Measurements from ENCODE around the gene WDR72.

Gene WDR72

GRCh38 chr15:53589520-53590057 lies 169.9 kb downstream of the WDR72 start:
- H3K27me3 Mint-ChIP-seq = no peaks in the 10 kb centered on the region
- H3K27ac Mint-ChIP-seq = no peak overlapping the region
- H3K4me1 Mint-ChIP-seq (ENCODE audit: low read depth) = no peaks in the 10 kb centered on the region
- H3K9me3 Mint-ChIP-seq = no peaks in the 10 kb centered on the region
- H3K36me3 Mint-ChIP-seq (ENCODE audit: low read depth) = no peaks in the 10 kb centered on the region
- H3K4me3 Mint-ChIP-seq = no peak overlapping the region
- DNase-seq = no peak

DNA sequence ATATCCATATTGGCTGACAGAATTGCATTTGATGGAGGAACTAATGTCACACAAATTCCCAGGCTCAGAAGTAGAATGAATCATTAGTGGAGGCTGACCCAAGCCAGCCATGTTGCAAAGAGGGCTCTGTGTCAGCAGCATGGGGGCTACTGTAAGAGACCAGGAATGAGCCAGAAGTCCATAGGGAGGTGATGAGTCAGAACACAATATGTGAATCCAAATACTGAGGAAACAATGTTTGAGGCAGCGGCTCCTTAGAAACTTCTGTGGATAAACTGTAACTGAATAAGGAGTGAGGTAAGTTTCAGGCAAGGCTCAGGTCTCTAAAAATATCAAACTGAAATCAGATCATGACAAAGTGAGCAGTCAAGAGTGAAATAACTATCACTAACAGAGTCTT lies 170.7 kb downstream of the WDR72 start:
- no peaks in the 10 kb centered on the region for H3K9me3 Mint-ChIP-seq
- H3K36me3 Mint-ChIP-seq (ENCODE audit: low read depth) = no peaks in the 10 kb centered on the region
- no peak overlapping the region for H3K27ac Mint-ChIP-seq
- H3K27me3 Mint-ChIP-seq = no peaks in the 10 kb centered on the region
- no peak overlapping the region for H3K4me3 Mint-ChIP-seq
- DNase-seq = no peak
- no peaks in the 10 kb centered on the region for H3K4me1 Mint-ChIP-seq (ENCODE audit: low read depth)

- no peaks in the 10 kb centered on the region for H3K27me3 Mint-ChIP-seq
- no peaks in the 10 kb centered on the region for H3K4me1 Mint-ChIP-seq (ENCODE audit: low read depth)
- no peak overlapping the region for H3K27ac Mint-ChIP-seq
- H3K4me3 Mint-ChIP-seq = no peak overlapping the region
- no peak for DNase-seq
- no peaks in the 10 kb centered on the region for H3K9me3 Mint-ChIP-seq
- no peaks in the 10 kb centered on the region for H3K36me3 Mint-ChIP-seq (ENCODE audit: low read depth)
These were observed 172.7 kb downstream of the WDR72 start for GRCh38 chr15:53586799-53587198.

- DNase-seq = no peak
- H3K27ac Mint-ChIP-seq = no peak overlapping the region
- H3K36me3 Mint-ChIP-seq (ENCODE audit: low read depth) = no peaks in the 10 kb centered on the region
- no peaks in the 10 kb centered on the region for H3K4me1 Mint-ChIP-seq (ENCODE audit: low read depth)
- H3K9me3 Mint-ChIP-seq = no peaks in the 10 kb centered on the region
- H3K4me3 Mint-ChIP-seq = no peak overlapping the region
- no peaks in the 10 kb centered on the region for H3K27me3 Mint-ChIP-seq
These were observed 177.9 kb downstream of the WDR72 start for GRCh38 chr15:53581513-53581912.

- Mint-ChIP-seq H3K9me3 (no peaks in the 10 kb centered on the region), H3K4me1 (ENCODE audit: low read depth) (no peaks in the 10 kb centered on the region), H3K27me3 (no peaks in the 10 kb centered on the region), H3K36me3 (ENCODE audit: low read depth) (no peaks in the 10 kb centered on the region), H3K27ac (no peak overlapping the region), H3K4me3 (no peak overlapping the region)
- DNase-seq = no peak
These were observed 179.1 kb downstream of the WDR72 start for GRCh38 chr15:53580366-53580765.

DNA sequence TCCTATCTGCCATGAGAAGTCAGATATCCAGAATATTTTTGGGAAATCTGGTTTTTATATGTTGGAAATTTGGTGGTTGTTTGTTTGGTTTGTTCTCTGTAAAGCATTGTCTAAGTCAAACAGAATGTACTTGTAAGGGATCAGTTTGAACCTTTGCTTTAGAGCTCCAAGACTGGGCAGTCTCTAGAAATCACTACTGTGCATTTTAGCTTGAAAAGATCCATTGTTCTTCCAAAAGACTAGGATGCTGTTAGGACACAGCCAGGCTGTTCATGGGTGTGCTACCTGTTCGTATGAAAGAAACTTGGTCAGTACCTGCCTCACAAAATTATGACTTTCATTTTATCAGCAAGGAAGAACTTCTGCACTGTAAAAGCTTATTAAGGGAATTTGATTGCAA lies 182.6 kb downstream of the WDR72 start:
- Mint-ChIP-seq H3K4me3 (no peak overlapping the region), H3K36me3 (ENCODE audit: low read depth) (no peaks in the 10 kb centered on the region), H3K27me3 (no peaks in the 10 kb centered on the region), H3K9me3 (no peaks in the 10 kb centered on the region), H3K27ac (no peak overlapping the region), H3K4me1 (ENCODE audit: low read depth) (no peaks in the 10 kb centered on the region)
- DNase-seq = no peak

DNA sequence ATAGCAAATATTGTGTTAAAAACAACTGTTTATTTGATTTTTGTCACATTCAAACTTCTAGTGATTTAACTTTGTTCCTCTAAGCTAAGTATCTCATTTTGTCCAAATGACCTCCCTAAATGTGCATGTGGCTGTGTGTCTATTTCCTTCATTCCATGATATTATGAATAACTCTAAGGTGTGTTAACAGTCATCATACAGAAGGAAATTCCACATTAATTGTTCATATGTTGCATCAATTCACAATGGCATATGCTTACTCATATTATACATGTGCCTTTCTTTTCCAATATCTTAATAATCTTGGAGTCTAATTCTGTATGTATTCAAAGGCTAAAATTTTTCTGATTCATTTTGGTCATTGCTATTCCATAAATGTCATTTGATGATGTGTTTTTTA lies 186.4 kb downstream of the WDR72 start:
- Mint-ChIP-seq H3K4me3 (no peak overlapping the region), H3K9me3 (peaks cover 2% of the 10 kb centered on the region), H3K27ac (no peak overlapping the region), H3K27me3 (no peaks in the 10 kb centered on the region), H3K4me1 (ENCODE audit: low read depth) (no peaks in the 10 kb centered on the region), H3K36me3 (ENCODE audit: low read depth) (no peaks in the 10 kb centered on the region)
- no peak for DNase-seq

DNA sequence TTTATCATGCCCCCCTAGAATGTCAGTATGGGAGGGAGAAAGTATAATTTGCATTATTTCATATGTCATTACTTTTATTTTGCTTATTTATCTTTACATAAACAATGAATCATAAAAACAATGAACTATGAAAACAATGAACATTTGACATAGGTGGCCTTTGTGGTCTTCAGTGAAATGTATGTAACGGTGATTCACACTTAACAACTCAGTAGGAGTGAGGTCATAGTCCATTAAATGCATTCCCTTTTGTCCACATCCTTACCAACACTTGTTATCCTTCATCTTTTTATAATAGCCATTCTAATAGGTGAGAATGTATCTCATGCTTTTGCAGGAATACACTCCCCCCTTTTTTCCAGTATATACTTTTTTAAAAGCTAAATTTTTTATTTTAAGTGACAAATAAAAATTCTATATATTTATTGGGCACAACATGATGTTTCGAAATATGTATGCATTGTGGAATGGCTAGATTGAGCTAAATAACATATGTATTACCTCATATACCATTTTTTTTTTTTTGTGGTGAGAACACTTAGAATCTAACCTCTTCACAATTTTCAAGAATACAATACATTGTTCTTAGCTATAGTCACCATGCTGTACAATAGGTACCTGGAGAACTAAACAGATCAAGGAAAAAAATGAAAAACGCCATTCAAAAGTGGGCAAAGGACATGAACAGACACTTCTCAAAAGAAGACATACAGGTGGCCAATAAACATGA lies 189.5 kb downstream of the WDR72 start:
- Mint-ChIP-seq H3K27ac (no peak overlapping the region), H3K4me3 (no peak overlapping the region), H3K4me1 (ENCODE audit: low read depth) (no peaks in the 10 kb centered on the region), H3K27me3 (peaks cover 4% of the 10 kb centered on the region), H3K9me3 (peaks cover 2% of the 10 kb centered on the region), H3K36me3 (ENCODE audit: low read depth) (no peaks in the 10 kb centered on the region)
- DNase-seq = no peak

GRCh38 chr15:53566912-53567311 lies 192.6 kb downstream of the WDR72 start:
- no peaks in the 10 kb centered on the region for H3K4me1 Mint-ChIP-seq (ENCODE audit: low read depth)

DNA sequence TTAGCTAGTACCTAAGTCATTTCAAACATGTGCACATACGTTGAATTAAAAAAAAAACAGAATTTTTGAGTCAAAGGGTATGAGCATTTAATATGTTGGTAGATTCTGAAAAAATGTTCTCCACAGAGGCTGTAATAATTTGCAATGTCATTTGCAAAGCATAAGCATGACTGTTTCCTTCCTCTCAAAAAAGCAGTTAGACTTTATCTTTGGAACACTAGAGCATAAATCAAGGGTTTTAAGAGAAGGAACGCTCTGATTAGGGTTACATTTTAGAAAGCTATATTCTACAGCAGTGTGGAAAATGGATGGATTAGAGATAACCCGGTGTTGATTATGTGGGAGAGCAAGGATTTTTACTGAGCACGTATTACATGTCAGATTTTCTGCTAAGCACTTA lies 193.7 kb downstream of the WDR72 start:
- Mint-ChIP-seq H3K9me3 (peaks cover under 1% of the 10 kb centered on the region), H3K27ac (no peak overlapping the region), H3K4me3 (no peak overlapping the region), H3K27me3 (peaks cover 4% of the 10 kb centered on the region), H3K36me3 (ENCODE audit: low read depth) (no peaks in the 10 kb centered on the region), H3K4me1 (ENCODE audit: low read depth) (no peaks in the 10 kb centered on the region)
- no peak for DNase-seq

More at GRCh38 chr15:53566912-53567311, 192.6 kb downstream of the WDR72 start:
- Mint-ChIP-seq H3K4me3 (no peak overlapping the region), H3K27ac (no peak overlapping the region), H3K9me3 (peaks cover 2% of the 10 kb centered on the region), H3K27me3 (peaks cover 4% of the 10 kb centered on the region), H3K36me3 (ENCODE audit: low read depth) (no peaks in the 10 kb centered on the region)
- no peak for DNase-seq

DNA sequence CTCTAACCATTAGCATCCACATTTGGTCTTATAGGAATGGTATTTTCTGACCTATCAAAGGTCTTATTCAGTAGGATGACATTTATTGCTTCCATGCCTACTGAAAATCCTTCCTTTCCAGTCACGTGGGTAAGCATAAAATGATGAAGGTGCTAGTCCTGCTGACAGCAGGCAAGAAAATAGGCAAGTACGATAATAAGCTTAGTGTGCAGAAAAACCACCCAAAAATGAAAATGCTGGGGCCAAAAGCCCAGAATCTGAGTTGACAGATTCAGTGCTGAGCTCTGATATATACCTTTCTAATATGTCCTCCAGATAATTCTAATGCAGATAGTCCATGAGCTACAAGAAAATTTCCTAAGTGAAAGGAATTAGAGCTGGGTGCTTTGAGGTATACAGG lies 194.8 kb downstream of the WDR72 start:
- no peaks in the 10 kb centered on the region for H3K9me3 Mint-ChIP-seq
- H3K36me3 Mint-ChIP-seq (ENCODE audit: low read depth) = no peaks in the 10 kb centered on the region
- H3K27me3 Mint-ChIP-seq = peaks cover 4% of the 10 kb centered on the region
- no peak for DNase-seq
- no peaks in the 10 kb centered on the region for H3K4me1 Mint-ChIP-seq (ENCODE audit: low read depth)
- no peak overlapping the region for H3K27ac Mint-ChIP-seq
- H3K4me3 Mint-ChIP-seq = no peak overlapping the region

DNA sequence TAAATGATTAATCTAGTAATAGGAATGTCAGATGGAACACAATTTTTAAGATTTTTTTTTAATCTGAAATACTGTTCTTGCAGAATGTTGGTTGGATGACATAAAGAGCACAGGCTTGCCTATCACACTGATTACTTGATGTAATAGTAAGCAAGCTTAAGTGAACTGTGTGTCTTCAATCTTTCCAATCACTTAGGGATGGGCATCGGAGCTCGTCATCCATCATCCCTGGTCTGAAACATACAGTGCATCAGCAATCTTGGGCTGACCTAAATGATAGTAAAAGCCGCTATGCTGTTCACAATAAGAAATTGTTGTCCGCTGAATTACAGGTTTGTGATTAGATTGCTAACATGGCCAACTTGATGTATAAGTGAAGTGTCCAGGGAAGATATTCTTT lies 195.8 kb downstream of the WDR72 start:
- H3K4me3 Mint-ChIP-seq = no peak overlapping the region
- no peaks in the 10 kb centered on the region for H3K4me1 Mint-ChIP-seq (ENCODE audit: low read depth)
- no peak overlapping the region for H3K27ac Mint-ChIP-seq
- no peak for DNase-seq
- peaks cover 4% of the 10 kb centered on the region for H3K27me3 Mint-ChIP-seq
- H3K9me3 Mint-ChIP-seq = no peaks in the 10 kb centered on the region
- H3K36me3 Mint-ChIP-seq (ENCODE audit: low read depth) = no peaks in the 10 kb centered on the region

DNA sequence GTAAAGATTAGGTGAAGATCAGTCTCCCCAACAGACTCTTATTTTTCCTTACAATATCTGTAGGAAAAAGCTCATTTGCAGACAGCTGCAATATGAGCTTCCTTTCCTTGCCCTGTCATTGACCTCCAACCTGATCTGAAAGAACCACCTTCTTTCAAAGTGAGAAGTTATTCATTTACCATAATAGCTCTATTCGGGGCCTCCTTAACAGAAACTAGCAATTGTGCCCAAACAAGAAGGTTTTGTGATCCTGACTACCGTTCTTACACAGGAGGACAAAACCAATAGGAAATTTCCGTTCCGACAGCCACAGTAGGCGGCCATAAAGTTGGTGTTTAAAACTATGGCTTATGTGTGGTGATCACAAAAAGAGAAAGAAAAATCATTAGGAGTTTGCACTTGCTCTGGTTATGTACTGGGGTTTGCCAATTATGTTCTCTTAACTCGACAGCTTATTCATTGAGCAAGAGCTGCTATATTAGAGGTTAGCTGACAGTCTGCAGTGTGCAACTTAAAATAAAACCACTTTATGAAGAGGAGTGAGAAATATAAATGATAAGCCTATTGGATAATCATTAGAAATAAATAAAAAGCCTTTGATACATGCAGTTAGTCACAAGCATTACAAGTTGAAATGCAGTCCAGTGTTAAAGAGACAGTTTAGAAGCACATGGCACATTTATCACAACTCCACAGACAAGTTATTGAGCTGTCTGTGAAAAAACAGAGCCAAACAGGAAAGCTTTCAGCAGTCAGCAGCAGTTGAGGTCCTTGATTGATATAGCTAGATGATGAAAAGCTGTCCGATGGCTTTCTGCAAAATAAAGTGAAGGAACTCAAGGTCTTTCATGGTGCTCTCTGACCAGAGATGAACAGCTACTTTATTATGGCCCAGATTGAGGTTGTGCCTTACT lies 199.8 kb downstream of the WDR72 start:
- H3K4me3 Mint-ChIP-seq = no peak overlapping the region
- H3K4me1 Mint-ChIP-seq (ENCODE audit: low read depth) = no peaks in the 10 kb centered on the region
- no peak overlapping the region for H3K27ac Mint-ChIP-seq
- H3K9me3 Mint-ChIP-seq = no peaks in the 10 kb centered on the region
- H3K36me3 Mint-ChIP-seq (ENCODE audit: low read depth) = no peaks in the 10 kb centered on the region
- no peak for DNase-seq
- peaks cover 3% of the 10 kb centered on the region for H3K27me3 Mint-ChIP-seq

GRCh38 chr15:53558384-53558783 lies 201.1 kb downstream of the WDR72 start:
- H3K27ac Mint-ChIP-seq = no peak overlapping the region
- no peaks in the 10 kb centered on the region for H3K36me3 Mint-ChIP-seq (ENCODE audit: low read depth)
- H3K27me3 Mint-ChIP-seq = peaks cover 3% of the 10 kb centered on the region
- H3K9me3 Mint-ChIP-seq = no peaks in the 10 kb centered on the region
- no peak overlapping the region for H3K4me3 Mint-ChIP-seq
- DNase-seq = no peak
- H3K4me1 Mint-ChIP-seq (ENCODE audit: low read depth) = no peaks in the 10 kb centered on the region

DNA sequence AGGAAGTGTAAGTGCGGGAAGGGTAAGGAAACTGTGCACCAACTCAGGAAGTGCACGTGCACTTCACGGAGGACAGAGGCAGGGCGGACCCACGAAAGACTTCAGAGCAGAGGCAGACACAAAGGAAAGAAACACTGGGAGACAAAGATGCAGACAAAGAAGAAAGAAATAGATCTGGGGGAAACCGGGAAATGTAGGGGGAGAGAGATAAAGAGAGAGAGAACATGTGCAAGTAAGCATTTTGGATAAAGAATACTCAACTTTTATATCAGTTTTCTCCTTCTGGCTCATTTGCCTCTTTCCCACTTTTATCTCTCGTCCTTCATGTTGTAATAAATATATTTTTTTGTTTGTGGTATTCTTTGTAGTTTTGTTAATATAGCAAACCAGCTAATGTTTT lies 204.2 kb downstream of the WDR72 start:
- H3K36me3 Mint-ChIP-seq (ENCODE audit: low read depth) = no peaks in the 10 kb centered on the region
- no peaks in the 10 kb centered on the region for H3K4me1 Mint-ChIP-seq (ENCODE audit: low read depth)
- H3K27ac Mint-ChIP-seq = no peak overlapping the region
- H3K27me3 Mint-ChIP-seq = peaks cover 3% of the 10 kb centered on the region
- H3K9me3 Mint-ChIP-seq = no peaks in the 10 kb centered on the region
- DNase-seq = no peak
- no peak overlapping the region for H3K4me3 Mint-ChIP-seq
